Omental fat pad (tissue), 4 donors: ENCODE measurements around the gene GNB1. TPM values are rescaled to one million over a fixed set of nuclear protein-coding genes. Genes with fewer than 3 reads are reported as not detected.

Experiments
- ATAC-seq: fragments of 150-250 bp; one replicate; pipeline ENCODE4 v1.9.1; 2016; ENCODE audit warnings: mild to moderate bottlenecking, moderate library complexity; ENCODE audit not compliant: low FRiP score
- DNase-seq: peaks from one replicate; pipeline ENCODE4 v3.0.0-alpha.2; 2019; ENCODE audit warnings: low spot score
- total RNA-seq, 4 donors: library from RNA; depleted of rRNA; stranded (reverse); fragments of >200 nt; gene quantifications; one replicate each; pipeline ENCODE4 v1.1.0, GENCODE V29; 2016
- TF ChIP-seq, protein P1 (sequence below), 3 donors: fragments of 450-650 bp; IDR thresholded peaks; one replicate each; pipeline ENCODE4 v1.5.1; 2016 to 2017; ENCODE audit warnings: antibody characterized with exemption in 3 of 3, mild to moderate bottlenecking in 3 of 3, moderate library complexity in 2 of 3

GNB1 gene
- total RNA-seq, 4 donors from 2014 or later = 104 to 175 (median 152) TPM

DNA sequence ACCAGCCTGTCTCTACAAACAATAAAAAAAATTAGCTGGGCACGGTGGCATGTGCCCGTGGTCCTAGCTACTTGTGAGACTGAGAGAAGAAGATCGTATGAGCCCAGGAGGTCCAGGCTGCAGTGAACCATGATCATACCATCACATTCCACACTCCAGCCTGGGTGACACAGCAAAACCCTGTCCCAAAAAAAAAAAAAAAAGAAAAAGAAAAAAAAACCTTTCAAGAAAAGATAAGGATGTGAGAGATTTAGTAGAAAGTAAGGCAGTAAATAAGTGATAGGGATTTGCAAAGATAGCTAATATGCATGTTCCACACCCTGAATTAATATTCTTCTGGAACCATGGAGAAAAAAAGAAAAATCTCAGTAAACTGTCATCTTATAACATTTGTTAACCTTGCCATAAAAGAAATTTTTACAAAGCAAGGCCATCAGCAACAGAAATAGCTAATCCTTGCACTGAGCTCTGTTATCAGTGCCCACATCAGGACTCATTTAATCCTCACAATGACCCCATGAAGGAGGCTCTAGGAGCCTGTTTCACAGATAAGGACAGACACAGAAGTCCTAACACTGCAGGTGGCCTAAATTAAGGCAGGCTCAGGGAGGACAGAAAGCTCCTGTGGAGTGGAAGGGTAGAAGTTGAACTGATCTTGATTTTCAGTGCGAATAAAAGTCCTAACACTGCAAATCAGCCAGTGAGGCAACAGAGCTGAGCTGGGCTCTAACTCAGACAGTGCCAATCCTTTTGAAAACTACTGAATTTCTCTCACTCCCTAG is 7.6 kb downstream of the GNB1 start:
- ATAC-seq (no peak), DNase-seq (no peak)
- TF ChIP-seq, protein P1, sequence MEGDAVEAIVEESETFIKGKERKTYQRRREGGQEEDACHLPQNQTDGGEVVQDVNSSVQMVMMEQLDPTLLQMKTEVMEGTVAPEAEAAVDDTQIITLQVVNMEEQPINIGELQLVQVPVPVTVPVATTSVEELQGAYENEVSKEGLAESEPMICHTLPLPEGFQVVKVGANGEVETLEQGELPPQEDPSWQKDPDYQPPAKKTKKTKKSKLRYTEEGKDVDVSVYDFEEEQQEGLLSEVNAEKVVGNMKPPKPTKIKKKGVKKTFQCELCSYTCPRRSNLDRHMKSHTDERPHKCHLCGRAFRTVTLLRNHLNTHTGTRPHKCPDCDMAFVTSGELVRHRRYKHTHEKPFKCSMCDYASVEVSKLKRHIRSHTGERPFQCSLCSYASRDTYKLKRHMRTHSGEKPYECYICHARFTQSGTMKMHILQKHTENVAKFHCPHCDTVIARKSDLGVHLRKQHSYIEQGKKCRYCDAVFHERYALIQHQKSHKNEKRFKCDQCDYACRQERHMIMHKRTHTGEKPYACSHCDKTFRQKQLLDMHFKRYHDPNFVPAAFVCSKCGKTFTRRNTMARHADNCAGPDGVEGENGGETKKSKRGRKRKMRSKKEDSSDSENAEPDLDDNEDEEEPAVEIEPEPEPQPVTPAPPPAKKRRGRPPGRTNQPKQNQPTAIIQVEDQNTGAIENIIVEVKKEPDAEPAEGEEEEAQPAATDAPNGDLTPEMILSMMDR (IDR thresholded peaks at IDR 0.05) = no peak

DNA sequence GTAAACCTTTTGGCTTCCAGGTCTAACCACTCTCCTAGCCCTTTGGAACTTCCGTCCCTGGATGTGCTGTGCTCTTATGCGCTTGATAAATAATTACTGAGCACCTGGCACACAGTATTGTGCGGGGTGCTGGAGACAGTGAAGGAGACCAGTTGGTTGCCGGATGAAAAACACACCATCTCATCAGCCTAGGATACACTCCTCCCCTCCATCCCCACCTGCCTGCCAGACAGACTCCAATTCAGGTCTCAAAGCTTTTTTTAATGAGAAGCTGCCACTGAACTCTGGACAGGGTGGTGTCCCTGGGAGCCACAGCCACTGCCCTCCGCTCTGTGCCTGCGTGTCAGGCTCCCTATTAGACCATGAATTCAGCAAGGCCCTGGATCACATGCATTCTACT is 9.2 kb downstream of the GNB1 start:
- TF ChIP-seq, protein P1 (IDR thresholded peaks at IDR 0.05) = no peak
- ATAC-seq = no peak
- no peak for DNase-seq

DNA sequence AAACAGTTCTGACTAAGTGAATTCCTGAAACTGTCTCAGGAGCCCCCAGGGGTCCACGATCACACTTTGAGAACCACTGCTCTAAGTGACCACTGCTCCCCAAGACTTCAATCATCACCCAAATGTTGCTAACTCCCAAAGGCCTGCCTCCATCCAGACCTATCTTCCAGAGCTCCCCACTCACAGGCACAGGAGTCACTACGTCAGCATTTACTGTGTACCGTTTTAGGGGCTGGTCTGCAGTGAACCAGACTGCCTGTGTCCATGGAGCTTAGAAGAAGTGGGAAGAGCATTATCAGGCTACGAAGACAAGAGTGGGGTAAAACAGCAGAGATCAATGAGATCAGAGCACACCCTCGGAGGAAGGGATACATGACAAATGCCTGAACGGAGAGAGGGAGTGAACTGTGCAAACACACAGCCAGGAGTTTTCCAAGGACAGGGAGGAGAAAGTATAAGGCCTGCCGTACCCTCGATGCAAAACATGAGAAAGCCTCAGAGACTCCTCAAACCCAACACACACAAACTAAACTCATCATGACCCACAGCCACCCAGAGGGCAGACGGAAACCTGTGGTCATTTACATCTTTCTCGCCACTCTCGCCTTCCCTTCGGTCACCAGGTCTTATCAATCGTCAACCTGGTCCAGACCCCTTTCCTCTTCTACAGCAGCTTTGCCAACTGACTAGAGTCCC is 10.1 kb downstream of the GNB1 start:
- TF ChIP-seq, protein P1 (IDR thresholded peaks at IDR 0.05) = no peak
- DNase-seq = no peak
- ATAC-seq = no peak

DNA sequence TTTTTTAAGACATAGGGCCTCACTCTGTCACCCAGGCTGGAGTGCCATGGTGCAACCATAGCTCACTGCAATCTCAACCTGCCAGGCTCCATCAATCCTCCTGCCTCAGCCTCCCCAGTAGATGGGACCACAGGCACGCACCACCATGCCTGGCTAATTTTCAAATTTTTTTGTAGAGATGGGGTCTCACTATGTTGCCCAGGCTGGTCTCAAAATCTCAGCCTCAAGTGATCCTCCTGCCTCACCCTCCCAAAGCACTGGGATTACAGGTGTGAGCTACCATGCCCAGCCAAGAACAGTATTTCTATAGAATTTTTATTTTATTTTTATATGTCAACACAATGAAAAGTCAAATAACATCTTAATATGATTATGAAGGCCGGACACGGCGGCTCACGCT is 10.9 kb downstream of the GNB1 start:
- DNase-seq (no peak), ATAC-seq (no peak)
- TF ChIP-seq, protein P1 (IDR thresholded peaks at IDR 0.05) = no peak

GRCh38 chr1:1877865-1878436 is 12.9 kb downstream of the GNB1 start:
- TF ChIP-seq, protein P1 (IDR thresholded peaks at IDR 0.05) = no peak
- no peak for DNase-seq
- no peak for ATAC-seq

GRCh38 chr1:1876335-1876930 is 14.5 kb downstream of the GNB1 start:
- ATAC-seq (no peak), DNase-seq (no peak)
- TF ChIP-seq, protein P1 (IDR thresholded peaks at IDR 0.05) = no peak
